ENCODE results near the gene MOB2. TPM values are rescaled to one million over a fixed set of nuclear protein-coding genes. Genes with fewer than 3 reads are reported as not detected.

MOB2 gene
- total RNA-seq, 1 donor from 2014 or later = 26.4 TPM

- Mint-ChIP-seq H3K27me3 (ENCODE audit: low read depth, unreplicated experiment) (no peaks in the 10 kb centered on the region), H3K4me1 (ENCODE audit: low read depth, unreplicated experiment) (peaks cover 5% of the 10 kb centered on the region), H3K27ac (ENCODE audit: unreplicated experiment) (no peak overlapping the region), H3K4me3 (ENCODE audit: unreplicated experiment) (no peak overlapping the region), H3K36me3 (ENCODE audit: low read depth, unreplicated experiment) (peaks cover 7% of the 10 kb centered on the region), H3K9me3 (ENCODE audit: unreplicated experiment) (no peaks in the 10 kb centered on the region)
- no peak for TF ChIP-seq CTCF (IDR thresholded peaks at IDR 0.05; ENCODE audit: insufficient read depth, low read depth, low read length)
- TF ChIP-seq EZH2 (IDR thresholded peaks at IDR 0.05; ENCODE audit: insufficient read depth, low read length) = no peak
- Histone ChIP-seq H3K36me3 (ENCODE audit: insufficient read depth, low read length) (no peaks in the 10 kb centered on the region), H3K4me3 (ENCODE audit: insufficient read depth, low read depth, low read length) (no peak overlapping the region), H2AFZ (ENCODE audit: low read depth, low read length) (no peak overlapping the region), H3K9ac (ENCODE audit: low read length) (no peak overlapping the region), H3K4me2 (ENCODE audit: low read length) (no peak overlapping the region), H3K9me3 (ENCODE audit: insufficient read depth, low read depth, low read length) (no peaks in the 10 kb centered on the region), H3K79me2 (ENCODE audit: insufficient read depth, low read length) (peaks cover 23% of the 10 kb centered on the region), H3K27ac (ENCODE audit: low read depth, low read length) (no peak overlapping the region), H3K27me3 (ENCODE audit: insufficient read depth, low read length) (no peaks in the 10 kb centered on the region), H3K4me1 (ENCODE audit: insufficient read depth, low read length) (peaks cover 3% of the 10 kb centered on the region), H4K20me1 (ENCODE audit: insufficient read depth, low read length) (peaks cover 81% of the 10 kb centered on the region)
- DNase-seq (ENCODE audit: low read depth) = no peak
- FAIRE-seq = no peak
Observed at GRCh38 chr11:1483445-1483961, 3.1 kb downstream of the MOB2 start.

GRCh38 chr11:1482581-1483444 lies 3.8 kb downstream of the MOB2 start:
- H3K9me3 ChIP-seq (ENCODE audit: insufficient read depth, low read depth, low read length) = no peaks in the 10 kb centered on the region
- H3K9ac ChIP-seq (ENCODE audit: low read length) = no peak overlapping the region
- peaks cover 10% of the 10 kb centered on the region for H3K36me3 Mint-ChIP-seq (ENCODE audit: low read depth, unreplicated experiment)
- TF ChIP-seq CTCF (IDR thresholded peaks at IDR 0.05; ENCODE audit: insufficient read depth, low read depth, low read length) (no peak), EZH2 (IDR thresholded peaks at IDR 0.05; ENCODE audit: insufficient read depth, low read length) (no peak)
- no peaks in the 10 kb centered on the region for H3K36me3 ChIP-seq (ENCODE audit: insufficient read depth, low read length)
- H3K27ac ChIP-seq (ENCODE audit: low read depth, low read length) = no peak overlapping the region
- DNase-seq (ENCODE audit: low read depth) (no peak), FAIRE-seq (no peak)
- no peaks in the 10 kb centered on the region for H3K27me3 ChIP-seq (ENCODE audit: insufficient read depth, low read length)
- H3K4me1 ChIP-seq (ENCODE audit: insufficient read depth, low read length) = peaks cover 3% of the 10 kb centered on the region
- H3K4me1 Mint-ChIP-seq (ENCODE audit: low read depth, unreplicated experiment) = peaks cover 3% of the 10 kb centered on the region
- H3K79me2 ChIP-seq (ENCODE audit: insufficient read depth, low read length) = peaks cover 22% of the 10 kb centered on the region
- H3K4me3 Mint-ChIP-seq (ENCODE audit: unreplicated experiment) = no peak overlapping the region
- H3K4me3 ChIP-seq (ENCODE audit: insufficient read depth, low read depth, low read length) = no peak overlapping the region
- H3K27me3 Mint-ChIP-seq (ENCODE audit: low read depth, unreplicated experiment) = no peaks in the 10 kb centered on the region
- no peak overlapping the region for H3K4me2 ChIP-seq (ENCODE audit: low read length)
- no peak overlapping the region for H2AFZ ChIP-seq (ENCODE audit: low read depth, low read length)
- no peak overlapping the region for H3K27ac Mint-ChIP-seq (ENCODE audit: unreplicated experiment)
- peaks cover 74% of the 10 kb centered on the region for H4K20me1 ChIP-seq (ENCODE audit: insufficient read depth, low read length)
- no peaks in the 10 kb centered on the region for H3K9me3 Mint-ChIP-seq (ENCODE audit: unreplicated experiment)
